IPS-15b (cell line): Measurements from ENCODE around the gene CYREN.

Source experiments
- H3K27me3 ChIP-seq: one replicate; pipeline ENCODE4 v1.6.1; 2013; ENCODE audit warnings: low read length; ENCODE audit not compliant: control insufficient read depth, insufficient read depth
- H3K36me3 ChIP-seq: one replicate; pipeline ENCODE4 v1.6.1; 2013; ENCODE audit warnings: low read length; ENCODE audit not compliant: control insufficient read depth, insufficient read depth
- H3K4me1 ChIP-seq: one replicate; pipeline ENCODE4 v1.6.1; 2013; ENCODE audit warnings: mild to moderate bottlenecking, low read length; ENCODE audit not compliant: control insufficient read depth, insufficient read depth
- H3K4me3 ChIP-seq: one replicate; pipeline ENCODE4 v1.5.1; 2013; ENCODE audit warnings: low read depth, low read length
- H3K9ac ChIP-seq: one replicate; pipeline ENCODE4 v1.6.1; 2013; ENCODE audit warnings: low read depth, mild to moderate bottlenecking, low read length
- H3K9me3 ChIP-seq: one replicate; pipeline ENCODE4 v1.6.1; 2013; ENCODE audit warnings: mild to moderate bottlenecking, low read length; ENCODE audit not compliant: control insufficient read depth, insufficient read depth

Gene CYREN

DNA sequence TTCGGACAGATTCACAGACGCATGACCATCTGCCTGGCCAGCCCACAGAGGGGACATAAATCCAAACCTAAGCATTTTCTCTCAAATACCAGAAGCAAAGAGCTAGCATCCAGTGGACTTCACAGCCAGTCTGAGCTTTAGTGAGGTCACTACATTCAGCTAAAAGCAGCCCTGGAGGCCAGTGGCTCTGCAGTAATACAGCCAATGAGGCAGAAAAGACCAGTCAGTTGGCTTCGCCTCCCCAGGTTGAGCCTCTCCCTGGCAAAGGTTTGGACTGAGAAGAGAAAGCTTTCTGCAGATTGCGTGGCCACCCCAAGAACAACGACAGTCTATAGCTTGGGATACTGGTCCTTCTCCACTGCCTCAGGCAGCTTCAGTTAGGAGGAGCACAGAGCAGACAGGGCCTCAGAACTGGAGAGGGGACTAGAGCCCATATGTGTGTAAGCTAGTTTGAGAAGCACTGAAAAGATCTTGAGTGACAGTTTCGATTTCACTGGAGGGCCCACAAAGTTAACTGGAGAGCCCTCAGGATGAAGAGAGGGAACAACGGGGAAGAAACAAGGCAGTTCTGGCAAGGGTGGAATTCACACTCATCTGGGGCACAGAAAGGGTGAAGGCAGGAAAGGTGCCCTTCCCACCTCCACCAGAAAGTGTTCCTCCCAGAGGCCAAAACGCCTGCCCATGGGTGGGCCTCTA, 37.0 kb upstream of the CYREN start:
- Histone ChIP-seq H3K9me3 (no peaks in the 10 kb centered on the region), H3K4me1 (no peaks in the 10 kb centered on the region), H3K4me3 (no peak overlapping the region), H3K9ac (no peak overlapping the region), H3K27me3 (peaks cover 8% of the 10 kb centered on the region), H3K36me3 (peaks cover 2% of the 10 kb centered on the region)

DNA sequence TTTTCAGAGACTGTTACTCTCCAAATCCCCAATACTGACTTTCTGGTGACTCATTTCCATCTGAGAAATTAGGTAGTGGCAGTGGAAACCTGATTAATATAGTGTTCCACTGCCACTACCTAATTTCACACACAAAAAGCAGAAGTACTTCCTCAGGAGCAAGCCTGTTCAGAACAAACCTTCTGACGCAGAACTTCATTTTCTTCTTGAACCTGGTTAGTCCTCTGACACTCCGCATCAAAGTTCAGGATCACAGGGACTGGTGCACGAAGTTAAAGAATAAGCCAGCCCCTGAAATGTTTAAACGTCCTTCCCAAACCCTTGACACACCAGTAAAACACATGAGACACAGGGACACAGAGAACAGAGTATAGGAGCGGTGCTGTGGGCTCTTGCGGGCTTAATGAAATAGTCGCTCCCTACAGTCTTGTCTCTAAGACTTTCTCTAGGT, 36.5 kb upstream of the CYREN start:
- Histone ChIP-seq H3K36me3 (peaks cover 2% of the 10 kb centered on the region), H3K9me3 (no peaks in the 10 kb centered on the region), H3K4me1 (no peaks in the 10 kb centered on the region), H3K27me3 (peaks cover 8% of the 10 kb centered on the region), H3K9ac (no peak overlapping the region), H3K4me3 (no peak overlapping the region)

DNA sequence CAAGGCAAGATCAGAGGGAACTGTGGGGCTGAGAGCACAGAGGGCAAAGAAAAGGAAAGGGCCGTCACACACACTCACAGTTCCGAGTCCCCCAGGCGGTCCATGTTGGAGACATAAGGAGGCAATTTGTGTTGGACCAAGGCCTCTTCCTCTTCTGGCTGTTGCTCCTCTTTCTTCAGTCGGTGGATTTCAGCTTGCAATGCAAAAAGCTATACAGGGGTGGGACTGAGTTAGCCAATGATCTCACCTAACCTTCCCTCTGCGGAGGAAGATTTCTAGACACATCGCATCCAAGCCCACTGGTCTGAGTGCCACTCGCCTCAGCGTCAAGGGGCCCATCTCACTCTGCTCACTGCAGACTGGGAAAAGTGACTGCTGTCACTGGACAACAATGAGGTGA, 35.3 kb upstream of the CYREN start:
- Histone ChIP-seq H3K4me1 (no peaks in the 10 kb centered on the region), H3K4me3 (no peak overlapping the region), H3K9me3 (no peaks in the 10 kb centered on the region), H3K9ac (no peak overlapping the region), H3K27me3 (peaks cover 7% of the 10 kb centered on the region), H3K36me3 (peaks cover 2% of the 10 kb centered on the region)

DNA sequence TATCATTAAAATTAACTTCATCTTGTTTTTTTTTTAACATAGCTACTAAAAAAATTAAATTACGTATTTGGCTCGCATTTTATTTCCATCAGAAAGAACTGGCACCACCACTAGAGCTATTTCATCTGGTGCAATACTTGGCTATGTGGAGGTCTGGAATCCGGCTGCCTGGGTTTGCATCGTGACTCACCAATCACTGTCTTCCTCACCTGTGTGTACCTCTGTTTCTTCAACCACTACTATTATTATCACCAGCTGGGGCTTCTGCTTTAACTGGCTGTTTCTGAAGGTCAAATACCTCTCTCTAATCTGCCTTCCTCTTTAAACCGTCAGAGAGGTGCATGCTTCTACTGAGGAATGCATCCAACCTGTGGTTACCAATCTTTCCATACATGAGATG, 34.4 kb upstream of the CYREN start:
- Histone ChIP-seq H3K9ac (no peak overlapping the region), H3K4me1 (peaks cover 2% of the 10 kb centered on the region)

DNA sequence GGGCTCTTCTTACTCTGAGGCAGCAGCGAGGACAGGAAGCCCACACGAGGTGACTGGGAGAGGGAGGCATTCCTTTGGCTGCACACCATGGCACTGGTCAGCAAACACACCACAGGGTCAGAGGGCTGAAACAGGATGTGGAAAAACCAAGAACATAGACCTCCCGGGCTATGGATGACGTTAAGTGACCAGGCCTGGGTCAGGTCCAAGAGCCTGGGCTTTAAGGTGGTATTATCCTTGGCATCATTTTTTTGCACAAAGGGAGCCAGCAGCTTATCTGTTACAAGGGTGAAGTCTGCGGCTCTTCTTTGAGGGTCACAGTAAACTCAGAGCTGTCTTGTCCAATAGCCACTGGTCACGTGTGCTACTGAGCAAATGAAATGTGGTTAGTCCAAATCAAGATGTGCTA, 33.8 kb upstream of the CYREN start:
- Histone ChIP-seq H3K36me3 (peaks cover 4% of the 10 kb centered on the region), H3K27me3 (no peaks in the 10 kb centered on the region)

More for the DNA sequence above, 34.4 kb upstream of the CYREN start:
- no peak overlapping the region for H3K4me3 ChIP-seq
- peaks cover 2% of the 10 kb centered on the region for H3K36me3 ChIP-seq
- no peaks in the 10 kb centered on the region for H3K27me3 ChIP-seq
- H3K9me3 ChIP-seq = no peaks in the 10 kb centered on the region

DNA sequence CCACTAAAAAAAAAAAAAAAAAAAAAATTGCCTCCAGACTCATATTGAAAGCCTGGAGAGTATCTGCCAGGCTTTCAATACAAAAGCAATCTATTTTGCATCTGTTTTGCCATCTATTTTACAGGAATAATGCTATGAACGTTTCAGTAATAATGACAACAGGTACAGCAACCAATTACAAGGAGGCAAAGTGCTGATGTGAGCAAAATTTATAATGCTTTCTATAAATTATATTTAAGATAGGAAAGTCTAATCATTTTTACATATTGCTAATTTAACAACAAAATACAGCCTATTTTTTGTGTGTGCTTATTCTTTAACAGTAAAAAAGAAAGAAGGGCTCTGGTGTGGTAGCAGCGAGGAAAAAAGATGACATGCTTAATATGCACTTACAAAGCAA, 30.8 kb upstream of the CYREN start:
- Histone ChIP-seq H3K4me3 (no peak overlapping the region), H3K4me1 (peaks cover 2% of the 10 kb centered on the region), H3K9me3 (no peaks in the 10 kb centered on the region), H3K9ac (no peak overlapping the region), H3K36me3 (peaks cover 7% of the 10 kb centered on the region), H3K27me3 (no peaks in the 10 kb centered on the region)

More for the DNA sequence above, 33.8 kb upstream of the CYREN start:
- Histone ChIP-seq H3K9me3 (no peaks in the 10 kb centered on the region), H3K4me1 (peaks cover 2% of the 10 kb centered on the region), H3K9ac (no peak overlapping the region), H3K4me3 (no peak overlapping the region)

DNA sequence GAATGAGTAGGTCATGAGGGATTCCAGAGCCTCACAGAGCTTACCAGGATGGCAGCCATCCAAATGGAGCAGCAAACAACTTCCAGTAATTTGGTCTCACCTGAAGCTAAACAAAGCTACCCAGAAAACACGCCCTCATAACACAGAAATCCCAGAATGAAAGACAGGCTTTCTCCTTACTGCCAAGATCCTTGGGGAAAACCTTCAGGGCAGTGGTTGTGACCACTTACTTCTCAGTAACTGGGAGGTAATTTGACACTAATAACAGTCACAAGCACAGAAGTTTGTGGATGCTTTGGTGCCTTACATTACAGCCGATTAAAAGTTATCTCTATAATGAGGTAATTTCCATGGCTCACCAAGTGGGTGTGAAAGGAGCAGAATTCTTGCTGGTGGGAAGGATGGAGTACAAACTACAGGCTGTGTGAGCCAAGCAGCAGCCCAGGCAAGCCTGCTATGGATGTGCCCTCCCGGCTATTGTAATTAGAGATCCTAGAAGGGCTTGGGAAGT, 30.4 kb upstream of the CYREN start:
- Histone ChIP-seq H3K36me3 (peaks cover 10% of the 10 kb centered on the region), H3K27me3 (no peaks in the 10 kb centered on the region), H3K9ac (no peak overlapping the region), H3K4me1 (peaks cover 2% of the 10 kb centered on the region), H3K4me3 (no peak overlapping the region), H3K9me3 (no peaks in the 10 kb centered on the region)

DNA sequence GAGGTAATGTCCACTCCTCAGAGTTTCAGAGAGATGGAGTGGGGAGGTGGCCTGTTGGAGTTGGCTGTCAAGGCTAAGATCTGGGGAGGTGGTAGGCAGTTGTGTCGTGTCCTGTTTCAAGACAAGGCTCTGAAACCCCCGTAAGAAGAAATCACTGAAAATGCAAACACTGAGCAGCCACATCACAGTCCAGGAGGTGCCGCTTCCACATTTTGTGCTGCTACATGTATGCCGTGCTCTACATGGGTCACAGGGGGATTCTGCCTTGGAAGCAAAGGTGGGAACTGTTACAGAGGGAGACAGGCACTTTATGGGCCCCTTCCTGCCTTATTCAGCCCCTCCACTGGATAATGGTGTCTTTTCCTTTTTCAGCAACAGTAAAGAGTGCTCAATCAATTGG, 28.9 kb upstream of the CYREN start:
- Histone ChIP-seq H3K27me3 (no peaks in the 10 kb centered on the region), H3K9me3 (no peaks in the 10 kb centered on the region), H3K36me3 (peaks cover 15% of the 10 kb centered on the region), H3K4me3 (no peak overlapping the region), H3K4me1 (peaks cover 2% of the 10 kb centered on the region), H3K9ac (no peak overlapping the region)

DNA sequence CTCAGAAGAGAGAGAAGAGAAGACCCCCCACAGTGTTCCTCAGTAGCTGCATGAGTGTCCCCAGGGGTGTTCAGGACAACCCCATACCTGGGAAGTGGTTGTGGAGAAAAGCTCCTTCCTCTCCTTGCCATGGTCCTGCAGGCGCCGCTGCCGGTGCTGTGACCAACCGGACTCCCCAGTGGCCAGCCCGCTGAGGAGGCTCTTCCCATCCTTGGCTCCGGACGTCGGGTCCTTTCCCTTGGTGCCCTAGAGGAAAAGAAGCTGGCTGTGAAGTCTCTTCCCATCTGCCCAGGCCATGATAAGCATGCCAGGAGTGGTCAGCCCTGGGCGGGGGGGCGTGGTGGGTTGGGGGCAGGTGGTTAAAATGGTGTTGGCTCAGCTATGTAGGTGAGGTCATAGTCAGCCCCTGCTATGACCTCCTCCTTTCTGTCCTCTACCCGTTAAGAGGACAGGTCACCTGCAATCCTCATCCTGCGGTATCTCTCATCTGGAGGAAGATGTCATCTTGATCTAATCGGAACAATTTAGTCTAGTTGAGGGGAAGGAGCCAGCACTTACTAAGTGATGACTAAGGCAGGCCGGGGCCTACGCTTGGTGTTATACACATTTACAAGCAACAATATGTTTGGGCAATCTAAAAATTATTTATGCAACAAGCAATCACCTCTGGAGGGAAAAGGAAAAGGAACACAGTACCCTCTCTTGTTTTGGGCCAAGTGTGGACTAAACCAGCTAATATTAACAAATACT, 27.6 kb upstream of the CYREN start:
- no peak overlapping the region for H3K4me3 ChIP-seq
- H3K4me1 ChIP-seq = peaks cover 2% of the 10 kb centered on the region
- H3K36me3 ChIP-seq = peaks cover 20% of the 10 kb centered on the region
- no peaks in the 10 kb centered on the region for H3K9me3 ChIP-seq
- no peak overlapping the region for H3K9ac ChIP-seq
- no peaks in the 10 kb centered on the region for H3K27me3 ChIP-seq

DNA sequence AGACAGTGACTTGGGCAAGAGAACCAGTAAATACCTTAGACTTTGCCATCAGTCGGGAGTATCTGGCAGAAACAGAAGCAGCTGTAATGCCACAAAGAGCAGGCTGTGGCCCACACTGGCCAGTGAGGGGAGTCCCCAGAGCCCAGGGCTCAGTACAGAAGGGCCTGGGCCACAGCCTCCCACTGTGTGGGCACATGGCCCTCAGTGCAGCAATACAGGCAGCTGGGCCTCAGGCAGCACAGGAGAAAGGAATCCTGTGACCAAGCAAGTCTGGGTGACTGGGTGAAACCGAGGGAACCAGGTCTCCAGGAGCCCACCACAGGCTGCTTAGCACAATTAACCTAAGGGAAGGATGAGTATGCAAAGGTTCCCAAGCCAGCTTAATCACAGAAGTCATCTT, 26.8 kb upstream of the CYREN start:
- Histone ChIP-seq H3K4me3 (no peak overlapping the region), H3K36me3 (peaks cover 20% of the 10 kb centered on the region), H3K9ac (no peak overlapping the region), H3K9me3 (no peaks in the 10 kb centered on the region), H3K27me3 (no peaks in the 10 kb centered on the region), H3K4me1 (peaks cover 2% of the 10 kb centered on the region)

DNA sequence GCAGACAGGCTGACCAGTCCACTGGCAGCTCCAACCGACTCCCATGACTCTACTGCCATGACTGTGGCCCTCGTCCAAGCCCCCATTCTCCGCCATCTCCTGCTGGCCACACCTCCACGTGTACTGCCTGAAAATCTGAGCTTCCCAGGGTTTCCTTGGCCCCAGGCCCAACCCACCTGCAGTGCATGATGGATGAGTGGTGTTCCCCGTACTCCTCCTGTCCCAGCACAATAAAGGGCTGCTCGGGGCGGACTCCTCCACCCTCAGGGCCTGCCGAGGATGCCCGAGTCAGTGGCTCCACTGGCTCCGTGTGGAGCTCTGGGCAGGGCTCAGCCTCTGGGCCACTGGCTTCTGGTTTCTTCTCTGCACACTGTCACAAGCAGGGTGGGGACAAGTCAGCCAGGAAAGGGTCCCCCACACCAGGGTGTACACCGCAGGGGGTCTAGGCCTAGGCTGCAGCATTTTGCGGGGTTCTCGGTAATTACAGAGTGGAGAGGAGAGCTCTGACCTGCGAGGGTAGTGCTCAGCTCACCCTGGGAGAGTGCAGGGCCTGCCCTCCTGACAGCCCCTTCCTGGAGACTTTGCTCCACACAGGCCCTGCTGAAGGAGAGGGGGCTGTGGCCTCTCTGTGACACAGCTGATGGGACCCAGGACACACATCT, 25.6 kb upstream of the CYREN start:
- H3K36me3 ChIP-seq = peaks cover 20% of the 10 kb centered on the region
- no peak overlapping the region for H3K4me3 ChIP-seq
- no peaks in the 10 kb centered on the region for H3K9me3 ChIP-seq
- peaks cover 2% of the 10 kb centered on the region for H3K4me1 ChIP-seq
- no peaks in the 10 kb centered on the region for H3K27me3 ChIP-seq
- no peak overlapping the region for H3K9ac ChIP-seq
